ENCODE results near the gene MT1G. TPM values are rescaled to one million over a fixed set of nuclear protein-coding genes. Genes with fewer than 3 reads are reported as not detected.
A peak's percentile ranks its signal among the peaks of the same experiment; 100 is the strongest.
"Not testable (repeated sequence)": the region's sequence is repeated elsewhere in the genome, so short reads cannot be mapped to it uniquely, and the experiment has no call there.

The MT1G gene
- total and polyA plus RNA-seq, 11 donors = 1.4 to 19.1 (median 6.6) TPM; not detected in 7

DNA sequence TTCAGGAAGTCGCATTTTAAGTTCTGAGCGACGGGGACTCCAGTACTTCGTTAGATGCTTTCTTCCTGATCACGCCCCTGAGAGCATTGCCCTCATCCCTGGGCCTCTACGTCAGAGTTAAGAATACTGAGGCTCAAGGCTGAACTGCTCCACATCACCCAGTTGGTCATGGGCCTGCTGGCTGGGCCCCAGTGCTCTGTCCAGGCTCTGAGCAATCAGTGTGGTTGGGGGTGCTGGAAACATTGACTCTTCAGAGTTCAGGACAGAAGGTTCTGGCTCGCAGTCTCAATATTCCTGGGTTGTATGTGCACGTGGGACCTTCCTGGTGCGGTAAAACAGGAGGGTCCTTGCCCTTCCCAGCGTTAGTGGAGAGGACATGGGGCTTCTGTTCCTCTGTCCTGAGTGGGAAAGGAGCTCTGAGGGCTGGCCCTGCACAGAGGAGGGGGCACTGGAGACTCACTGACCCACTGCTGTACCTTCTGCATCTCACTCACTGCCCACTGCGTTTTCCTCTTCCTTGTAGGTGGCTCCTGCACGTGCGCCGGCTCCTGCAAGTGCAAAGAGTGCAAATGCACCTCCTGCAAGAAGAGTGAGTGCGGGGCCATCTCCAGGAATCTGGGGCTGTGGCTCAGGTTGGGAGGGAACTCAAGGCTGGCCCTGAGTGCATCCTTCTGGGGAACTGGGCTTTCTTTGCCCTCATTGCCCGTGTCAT lies 41.8 kb downstream of the MT1G start:
- Histone ChIP-seq H3K4me3 (peak overlapping the region; percentile 56 to 95 (median 70)), H3K27ac (peak overlapping the region; percentile 81 to 99 (median 96)), H3K4me1 (peaks cover 0 to 30% (median 14%) of the 10 kb centered on the region in 12 donors), H3K36me3 (no peaks in the 10 kb centered on the region), H3K9me3 (no peaks in the 10 kb centered on the region), H3K27me3 (no peaks in the 10 kb centered on the region)
- TF ChIP-seq POLR2A (IDR thresholded peaks at IDR 0.05) = no peak
- TF ChIP-seq, protein P1, sequence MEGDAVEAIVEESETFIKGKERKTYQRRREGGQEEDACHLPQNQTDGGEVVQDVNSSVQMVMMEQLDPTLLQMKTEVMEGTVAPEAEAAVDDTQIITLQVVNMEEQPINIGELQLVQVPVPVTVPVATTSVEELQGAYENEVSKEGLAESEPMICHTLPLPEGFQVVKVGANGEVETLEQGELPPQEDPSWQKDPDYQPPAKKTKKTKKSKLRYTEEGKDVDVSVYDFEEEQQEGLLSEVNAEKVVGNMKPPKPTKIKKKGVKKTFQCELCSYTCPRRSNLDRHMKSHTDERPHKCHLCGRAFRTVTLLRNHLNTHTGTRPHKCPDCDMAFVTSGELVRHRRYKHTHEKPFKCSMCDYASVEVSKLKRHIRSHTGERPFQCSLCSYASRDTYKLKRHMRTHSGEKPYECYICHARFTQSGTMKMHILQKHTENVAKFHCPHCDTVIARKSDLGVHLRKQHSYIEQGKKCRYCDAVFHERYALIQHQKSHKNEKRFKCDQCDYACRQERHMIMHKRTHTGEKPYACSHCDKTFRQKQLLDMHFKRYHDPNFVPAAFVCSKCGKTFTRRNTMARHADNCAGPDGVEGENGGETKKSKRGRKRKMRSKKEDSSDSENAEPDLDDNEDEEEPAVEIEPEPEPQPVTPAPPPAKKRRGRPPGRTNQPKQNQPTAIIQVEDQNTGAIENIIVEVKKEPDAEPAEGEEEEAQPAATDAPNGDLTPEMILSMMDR (IDR thresholded peaks at IDR 0.05) = no peak
- ATAC-seq (peak; percentile 84 to 89 (median 86)), DNase-seq (peak in 4 of 5 donors; percentile 61 to 90 (median 74))
- intact Hi-C loops (cut with DNase I) = loop anchor here in 5 of 10 donors (1.0 to 5.0 kb wide), 4 partner anchors 15 to 56 kb away; partner anchors contain the start of genes MT2A (in 3 of the 5) and MT1X (in 1 of the 5)
- WGBS, 4 donors = 31 to 35% (median 32%) methylated on average over 12 to 16 of the region's 16 CpGs

DNA sequence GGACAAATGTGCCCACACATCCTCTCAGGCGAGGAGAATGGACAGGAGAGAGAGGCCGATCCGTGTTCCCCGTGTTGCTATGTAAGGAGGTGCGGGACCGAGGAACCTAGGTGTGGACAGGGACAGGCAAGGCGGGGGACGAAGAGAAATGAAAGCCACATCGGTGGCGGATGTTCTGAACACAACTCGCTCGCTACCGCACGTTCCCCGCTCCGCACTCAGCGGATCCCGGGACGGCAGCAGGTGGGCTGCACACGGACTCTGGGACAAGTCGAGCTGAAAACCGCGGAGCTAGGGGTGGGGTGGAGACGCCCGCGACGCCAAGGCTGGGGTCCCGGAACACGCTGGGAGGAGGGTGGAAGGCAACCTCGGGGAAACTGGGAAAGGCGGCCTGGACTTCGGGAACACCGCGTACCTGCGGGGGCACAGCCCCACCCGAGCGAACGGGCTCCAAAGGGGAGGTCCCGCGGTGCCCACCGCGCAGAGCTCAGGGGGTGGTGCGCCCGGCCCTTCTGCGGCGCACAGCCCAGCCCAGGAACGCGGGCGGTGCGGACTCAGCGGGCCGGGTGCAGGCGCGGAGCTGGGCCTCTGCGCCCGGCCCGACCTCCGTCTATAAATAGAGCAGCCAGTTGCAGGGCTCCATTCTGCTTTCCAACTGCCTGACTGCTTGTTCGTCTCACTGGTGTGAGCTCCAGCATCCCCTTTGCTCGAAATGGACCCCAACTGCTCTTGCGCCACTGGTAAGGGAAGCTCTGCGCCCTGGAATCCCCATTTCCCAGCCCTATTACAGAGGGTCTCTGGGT lies 42.5 kb downstream of the MT1G start, which contains the start of gene MT1E:
Gene MT1E (plus strand): TSS at position 642 of the 803 bp plus-strand sequence. CDS start 71 bp downstream, at position 713.
- ATAC-seq (peak; percentile 88 to 94 (median 91)), DNase-seq (peak; percentile 82 to 90 (median 90))
- 2 to 4% (median 2%) methylated on average over 35 to 62 of the region's 62 CpGs for whole genome bisulfite sequencing, 4 donors
- Histone ChIP-seq H3K36me3 (no peaks in the 10 kb centered on the region), H3K4me3 (peak within 1 kb of the TSS; percentile 56 to 95 (median 70)), H3K9me3 (no peaks in the 10 kb centered on the region), H3K4me1 (peaks cover 0 to 30% (median 14%) of the 10 kb centered on the region in 12 donors), H3K27me3 (no peaks in the 10 kb centered on the region), H3K27ac (peak within 1 kb of the TSS; percentile 81 to 99 (median 96))
- TF ChIP-seq, protein P1 (IDR thresholded peaks at IDR 0.05) = no peak
- TF ChIP-seq POLR2A (IDR thresholded peaks at IDR 0.05) = peak in 1 of 2 donors; percentile 90
- intact Hi-C loops (cut with DNase I) = loop anchor here in 3 of 10 donors (1.0 to 5.0 kb wide), 3 partner anchors 16 to 57 kb away; partner anchors contain the start of genes MT2A (in 2 of the 3) and MT1X (in 1 of the 3)

DNA sequence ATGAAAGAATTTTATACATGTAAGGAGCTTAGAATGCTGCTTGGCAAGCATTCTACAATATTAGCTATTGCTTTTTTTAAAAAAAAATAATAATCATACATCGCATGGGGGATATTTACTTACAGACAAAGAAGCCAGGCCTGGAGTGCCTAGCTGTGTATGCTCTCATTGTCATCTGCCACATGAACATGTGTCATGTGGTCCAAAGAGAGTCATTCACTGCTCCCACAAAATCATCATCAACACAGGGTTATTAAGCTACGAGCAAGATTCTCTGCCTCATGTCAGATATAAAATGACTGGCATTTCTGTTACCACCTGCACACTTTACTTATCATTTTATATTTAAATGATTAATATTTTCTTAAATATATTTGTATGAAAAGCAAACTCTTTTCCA lies 44.2 kb downstream of the MT1G start:
- Histone ChIP-seq H3K27me3 (peaks cover 0 to under 1% (median 0%) of the 10 kb centered on the region in 9 donors), H3K4me1 (peaks cover 0 to 35% (median 14%) of the 10 kb centered on the region in 12 donors), H3K27ac (no peak overlapping the region), H3K9me3 (no peaks in the 10 kb centered on the region), H3K36me3 (no peaks in the 10 kb centered on the region), H3K4me3 (no peak overlapping the region)
- intact Hi-C loops (cut with DNase I) = loop anchor here in 2 of 10 donors (2.0 kb wide), 1 partner anchor 15 kb away; the partner anchor contains the start of gene MT2A (in 2 of the 2)
- TF ChIP-seq, protein P1 (IDR thresholded peaks at IDR 0.05) = no peak
- no peak for TF ChIP-seq POLR2A (IDR thresholded peaks at IDR 0.05)
- 91 to 97% (median 94%) methylated on average over 2 of the region's 2 CpGs for WGBS, 4 donors
- ATAC-seq = no peak
- DNase-seq = no peak

DNA sequence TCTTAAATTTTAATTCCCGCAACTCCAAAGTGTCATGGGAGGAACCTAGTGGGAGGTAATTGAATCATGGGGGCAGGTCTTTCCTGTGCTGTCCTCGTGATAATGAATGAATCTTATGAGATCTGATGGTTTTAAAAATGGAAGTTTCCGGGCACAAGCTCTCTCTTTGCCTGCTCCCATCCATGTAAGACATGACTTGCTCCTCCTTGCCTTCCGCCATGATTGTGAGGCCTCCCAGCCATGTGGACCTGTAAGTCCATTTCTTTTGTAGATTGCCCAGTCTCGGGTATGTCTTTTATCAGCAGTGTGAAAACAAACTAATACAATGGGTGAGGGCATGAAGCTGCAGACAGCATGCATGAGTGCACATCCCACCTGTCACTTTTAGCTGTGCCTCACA lies 44.7 kb downstream of the MT1G start:
- H3K4me3 ChIP-seq; H3K27ac ChIP-seq; H3K27me3 ChIP-seq; intact Hi-C loops (cut with DNase I); H3K36me3 ChIP-seq; ATAC-seq; H3K9me3 ChIP-seq; DNase-seq: not testable (repeated sequence)
- peaks cover 0 to 40% (median 15%) of the 10 kb centered on the region in 12 donors for H3K4me1 ChIP-seq
- 87 to 94% (median 91%) methylated on average over 5 of the region's 5 CpGs for WGBS, 4 donors

DNA sequence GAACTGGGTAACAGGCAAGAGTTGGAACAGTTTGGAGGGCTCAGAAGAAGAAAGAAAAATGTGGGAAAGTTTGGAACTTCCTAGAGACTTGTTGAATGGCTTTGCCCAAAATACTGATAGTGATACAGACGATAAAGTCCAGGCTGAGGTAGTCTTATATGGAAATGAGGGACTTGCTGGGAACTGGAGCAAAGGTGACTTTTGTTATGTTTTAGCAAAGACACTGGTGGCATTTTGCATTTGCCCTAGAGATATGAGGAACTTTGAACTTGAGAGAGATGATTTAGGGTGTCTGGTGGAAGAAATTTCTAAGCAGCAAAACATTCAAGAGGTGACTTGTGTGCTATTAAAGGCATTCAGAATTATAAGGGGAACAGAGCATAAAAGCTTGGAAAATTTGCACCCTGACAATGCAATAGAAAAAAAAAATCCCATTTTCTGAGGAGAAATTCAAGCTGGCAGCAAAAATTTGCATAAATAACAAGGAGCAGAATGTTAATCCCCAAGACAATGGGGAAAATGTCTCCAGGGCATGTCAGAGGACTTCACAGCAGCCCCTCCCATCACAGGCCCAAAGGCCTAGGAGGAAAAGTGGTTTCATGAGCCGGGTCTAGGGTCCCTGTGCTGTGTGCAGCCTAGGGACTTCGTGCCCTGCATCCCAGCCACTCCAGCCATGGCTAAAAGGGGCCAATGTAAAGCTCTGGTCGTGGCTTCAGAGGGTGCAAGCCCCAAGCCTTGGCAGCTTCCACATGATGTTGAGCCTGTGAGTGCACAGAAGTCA lies 46.0 kb downstream of the MT1G start:
- peaks cover 0 to 45% (median 20%) of the 10 kb centered on the region in 12 donors for H3K4me1 ChIP-seq
- H3K27me3 ChIP-seq = peaks cover 0 to 11% (median 0%) of the 10 kb centered on the region in 9 donors
- peak overlapping the region in 6 of 12 donors; percentile 3 to 38 (median 33) for H3K27ac ChIP-seq

More for the DNA sequence above, 46.0 kb downstream of the MT1G start:
- WGBS, 4 donors = 68 to 83% (median 79%) methylated on average over 4 of the region's 4 CpGs
- H3K4me3 ChIP-seq; H3K9me3 ChIP-seq; intact Hi-C loops (cut with DNase I); ATAC-seq; DNase-seq; H3K36me3 ChIP-seq: not testable (repeated sequence)

Measured in heart left ventricle (tissue), 16 donors.